ENCODE measurements around the gene SLC7A5. TPM values are rescaled to one million over a fixed set of nuclear protein-coding genes. Genes with fewer than 3 reads are reported as not detected.
"Not testable (repeated sequence)": the region's sequence is repeated elsewhere in the genome, so short reads cannot be mapped to it uniquely, and the experiment has no call there.

The SLC7A5 gene
- total RNA-seq = 10 to 100 TPM in 1 of 4 donors, 1 to 10 TPM in 3; 1.5 to 31.8 (median 5.4) TPM

DNA sequence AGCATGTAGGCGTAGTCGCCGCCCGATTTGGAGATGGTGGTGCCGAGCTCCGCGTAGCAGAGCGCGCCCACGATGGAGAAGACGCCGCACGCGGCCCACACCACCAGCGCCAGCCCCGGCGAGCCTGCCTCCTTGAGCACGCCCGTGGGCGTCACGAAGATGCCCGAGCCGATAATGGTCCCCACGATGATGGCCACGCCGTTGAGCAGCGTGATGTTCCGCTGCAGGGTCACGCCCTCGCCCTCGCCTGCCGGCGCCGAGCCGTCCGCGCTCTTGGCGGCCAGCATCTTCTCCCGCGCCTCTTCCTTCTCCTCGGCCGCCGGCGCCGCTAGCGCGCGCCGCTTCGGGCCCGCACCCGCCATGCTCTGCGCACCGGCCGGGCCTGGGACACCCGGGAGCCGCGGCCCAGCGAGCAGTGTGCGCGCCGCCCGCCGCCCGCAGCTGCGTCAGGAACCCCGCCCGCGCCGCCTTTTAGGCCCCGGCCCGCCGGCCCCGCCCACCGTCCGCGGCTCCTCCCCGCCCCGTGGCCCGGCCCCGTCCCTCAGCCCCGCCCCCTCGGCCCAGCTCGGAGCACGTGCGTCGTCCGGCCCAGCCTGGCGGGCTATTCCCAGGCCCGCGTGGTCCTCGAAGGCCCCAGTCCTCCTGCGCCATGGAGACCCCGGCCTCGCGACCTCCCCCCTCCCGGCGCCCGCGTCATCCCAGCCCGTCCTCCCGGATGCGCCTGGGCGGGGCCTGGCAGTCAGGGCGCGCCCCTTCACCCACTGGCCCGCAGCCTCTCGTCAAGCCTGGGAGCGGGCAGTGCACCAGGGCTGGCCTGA is at the start of gene SLC7A5:
Gene SLC7A5 (minus strand): TSS at position 447 of the 818 bp plus-strand sequence. CDS start 85 bp downstream, at position 362.
- ATAC-seq (ENCODE audit: low FRiP score) (peak; percentile 72), DNase-seq (ENCODE audit: low spot score) (peak; percentile 48)

DNA sequence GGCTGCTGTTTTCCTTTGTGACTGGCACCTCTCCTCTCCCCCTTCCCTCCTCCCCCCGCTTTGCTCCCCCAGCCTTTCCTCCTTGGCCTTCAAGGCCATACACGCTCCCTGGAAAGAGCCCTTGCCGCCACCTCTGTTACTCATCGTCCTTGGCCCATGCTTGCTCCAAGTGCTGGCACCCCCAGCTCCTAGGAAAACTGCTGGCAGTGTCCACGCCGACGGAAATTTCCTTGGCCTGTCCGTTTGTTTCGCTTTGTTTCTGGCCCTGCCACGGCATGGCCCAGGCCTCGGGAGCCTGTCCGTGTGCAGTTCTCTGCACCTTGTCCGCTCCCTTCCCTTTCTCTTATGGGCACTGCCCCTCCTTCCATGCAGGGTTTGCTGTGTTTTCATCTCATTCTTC is 49.0 kb upstream of the SLC7A5 start:
- ATAC-seq (ENCODE audit: low FRiP score) = no peak
- DNase-seq (ENCODE audit: low spot score) = no peak
- TF ChIP-seq CTCF (IDR thresholded peaks at IDR 0.05) = no peak

DNA sequence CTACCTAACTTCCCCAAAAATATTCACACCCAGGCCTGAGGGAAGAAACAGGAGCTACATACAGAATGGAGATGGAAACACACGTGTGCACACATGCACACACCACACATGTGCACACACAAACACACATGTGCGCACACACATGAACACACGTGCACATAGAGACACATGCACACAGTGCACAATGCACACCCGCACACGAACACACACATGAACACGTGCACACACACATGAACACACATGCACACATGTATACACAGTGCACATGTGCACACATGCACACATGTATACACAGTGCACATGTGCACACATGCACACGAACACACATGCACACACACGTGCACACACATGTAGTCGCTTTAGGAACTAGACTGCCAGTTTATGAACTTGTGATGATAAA is 48.2 kb upstream of the SLC7A5 start:
- ATAC-seq (ENCODE audit: low FRiP score) = no peak
- TF ChIP-seq CTCF (IDR thresholded peaks at IDR 0.05) = no peak
- no peak for DNase-seq (ENCODE audit: low spot score)

- ATAC-seq (ENCODE audit: low FRiP score) = no peak
- TF ChIP-seq CTCF (IDR thresholded peaks at IDR 0.05) = no peak
- DNase-seq (ENCODE audit: low spot score) = no peak
Observed at GRCh38 chr16:87914812-87915211, 45.5 kb upstream of the SLC7A5 start.

DNA sequence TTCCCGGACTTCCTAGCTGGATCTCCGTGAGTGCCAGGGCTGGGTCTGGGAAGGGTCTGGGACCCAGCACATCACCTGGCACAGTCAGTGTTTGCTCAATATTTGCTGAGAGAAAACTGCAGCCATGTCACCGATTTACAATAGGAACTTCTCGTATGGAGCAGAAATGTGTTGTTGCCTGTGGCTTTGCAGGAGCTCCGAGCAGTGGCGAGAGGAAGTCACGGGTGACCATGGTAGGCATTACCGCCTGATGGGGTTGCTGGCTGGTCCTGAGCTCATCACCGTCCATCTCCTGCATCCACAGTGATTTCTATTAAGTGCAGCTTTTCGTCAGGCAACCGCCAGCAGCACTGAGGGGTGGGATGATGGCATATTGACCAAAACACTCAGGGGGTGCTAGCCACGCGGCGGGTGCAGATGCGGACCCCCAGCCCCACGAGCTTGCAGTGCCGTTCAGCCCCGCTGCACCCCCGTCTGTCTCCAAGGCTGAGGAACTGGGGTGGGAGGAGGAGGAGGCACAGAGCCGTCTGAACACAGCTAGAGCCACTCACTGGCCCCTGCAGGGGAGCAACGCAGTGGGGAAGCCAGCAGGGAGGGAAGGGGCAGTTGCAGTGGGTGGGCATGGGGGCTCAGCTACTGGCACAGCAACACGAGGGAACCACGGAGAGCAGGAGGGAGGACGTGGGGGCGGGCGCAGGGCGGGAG is 44.9 kb upstream of the SLC7A5 start:
- not testable (repeated sequence) for ATAC-seq (ENCODE audit: low FRiP score); DNase-seq (ENCODE audit: low spot score)

- ATAC-seq (ENCODE audit: low FRiP score) = not testable (repeated sequence)
Observed at GRCh38 chr16:87912691-87913090, 43.4 kb upstream of the SLC7A5 start.

GRCh38 chr16:87911106-87911763 is 41.9 kb upstream of the SLC7A5 start:
- not testable (repeated sequence) for DNase-seq (ENCODE audit: low spot score)
- peak; percentile 60 for ATAC-seq (ENCODE audit: low FRiP score)

More at GRCh38 chr16:87912691-87913090, 43.4 kb upstream of the SLC7A5 start:
- DNase-seq (ENCODE audit: low spot score) = not testable (repeated sequence)

DNA sequence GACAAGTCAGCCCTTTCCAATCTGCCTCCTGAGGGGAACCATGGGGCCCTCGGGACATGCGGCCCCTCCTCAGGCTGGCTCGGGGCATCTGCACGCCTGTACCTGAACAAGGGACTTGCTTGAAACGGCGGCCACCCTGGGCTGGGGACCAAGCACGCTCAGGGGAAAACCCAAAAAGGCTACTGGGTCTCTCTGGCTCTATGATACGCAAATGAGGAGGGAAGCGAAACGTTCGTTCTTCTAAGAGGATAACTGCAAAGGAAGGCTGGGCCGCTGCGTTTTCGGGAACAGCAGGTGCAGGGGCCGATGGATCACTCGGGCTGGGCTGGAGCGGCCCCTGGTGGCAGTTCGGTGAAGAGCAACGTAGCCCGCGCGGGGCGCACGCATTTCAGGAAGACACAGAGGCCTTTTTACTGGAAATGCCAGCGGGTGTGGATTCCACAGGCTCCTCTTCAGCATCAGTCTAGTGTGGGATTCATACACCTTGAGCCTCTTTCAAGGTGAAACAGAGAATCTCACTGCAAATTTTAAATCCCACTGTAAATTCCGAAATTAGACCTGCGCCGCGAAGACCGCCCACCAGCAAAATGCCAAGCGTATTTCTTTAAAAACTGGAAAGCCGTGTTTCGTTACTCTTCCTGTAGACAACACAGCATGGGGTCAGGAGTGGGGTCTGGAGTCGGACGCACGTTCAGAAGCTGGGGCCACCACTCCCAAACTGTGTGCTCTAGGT is 40.1 kb upstream of the SLC7A5 start:
- ATAC-seq (ENCODE audit: low FRiP score) (peak; percentile 67), DNase-seq (ENCODE audit: low spot score) (peak; percentile 54)
- peak in 1 of 3 donors; percentile 10 for TF ChIP-seq CTCF (IDR thresholded peaks at IDR 0.05)

DNA sequence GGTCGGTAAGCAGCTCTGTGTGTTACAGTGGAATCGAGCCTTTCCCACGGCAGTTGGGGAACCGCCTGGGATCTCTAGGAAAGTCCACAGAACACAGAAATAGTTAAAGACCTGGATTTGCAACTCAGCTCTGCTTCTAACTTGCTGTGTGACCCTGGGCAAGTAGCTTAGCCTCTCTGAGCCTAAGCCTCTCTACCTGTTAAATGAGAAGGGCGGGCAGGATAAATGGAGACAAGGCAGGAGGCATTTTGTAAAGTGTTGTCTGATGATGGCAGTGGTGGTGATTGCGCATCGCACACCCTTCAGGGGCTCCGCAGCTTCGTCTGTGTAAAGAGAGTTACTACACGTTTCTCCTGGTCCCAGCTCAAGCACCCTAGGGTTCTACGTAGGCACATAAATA is 38.8 kb upstream of the SLC7A5 start:
- not testable (repeated sequence) for ATAC-seq (ENCODE audit: low FRiP score); DNase-seq (ENCODE audit: low spot score)

DNA sequence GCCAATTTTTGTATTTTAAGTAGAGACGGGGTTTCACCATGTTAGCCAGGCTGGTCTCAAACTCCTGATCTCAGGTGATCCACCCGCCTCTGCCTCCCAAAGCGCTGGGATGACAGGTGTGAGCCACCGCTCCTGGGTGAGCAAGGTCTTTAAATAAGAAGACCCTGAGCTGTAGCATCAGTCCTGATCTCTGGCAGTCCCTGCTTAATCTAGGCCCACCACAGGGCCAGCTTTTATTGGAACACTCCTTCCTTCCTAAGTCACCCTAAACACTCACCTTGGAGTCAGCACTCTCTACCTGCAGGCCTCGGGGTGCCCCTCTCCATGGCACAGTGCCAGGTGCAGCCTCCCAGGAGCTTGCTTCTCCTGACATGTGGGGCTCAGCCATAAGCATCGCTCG is 36.2 kb upstream of the SLC7A5 start:
- DNase-seq (ENCODE audit: low spot score); ATAC-seq (ENCODE audit: low FRiP score): not testable (repeated sequence)

DNA sequence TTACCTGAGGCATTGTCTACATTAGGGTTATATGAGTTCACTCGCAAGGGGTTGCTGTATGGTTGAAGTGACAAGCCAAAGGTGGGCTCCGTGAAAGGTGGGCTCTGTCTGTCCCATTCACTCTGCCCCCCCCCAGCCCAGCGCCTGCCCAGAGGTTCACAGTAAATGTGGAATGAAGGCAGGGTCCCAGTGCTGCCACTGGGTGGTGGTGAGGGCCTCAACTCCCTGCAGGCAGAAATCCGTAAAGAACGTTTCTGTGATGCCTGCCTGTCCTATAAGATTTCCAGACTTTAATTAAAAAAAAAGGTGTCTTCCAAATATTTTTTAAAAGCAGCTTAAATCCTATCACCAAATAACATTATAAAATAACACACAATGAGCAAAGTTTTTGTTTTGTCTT is 35.7 kb upstream of the SLC7A5 start:
- DNase-seq (ENCODE audit: low spot score); ATAC-seq (ENCODE audit: low FRiP score): not testable (repeated sequence)

DNA sequence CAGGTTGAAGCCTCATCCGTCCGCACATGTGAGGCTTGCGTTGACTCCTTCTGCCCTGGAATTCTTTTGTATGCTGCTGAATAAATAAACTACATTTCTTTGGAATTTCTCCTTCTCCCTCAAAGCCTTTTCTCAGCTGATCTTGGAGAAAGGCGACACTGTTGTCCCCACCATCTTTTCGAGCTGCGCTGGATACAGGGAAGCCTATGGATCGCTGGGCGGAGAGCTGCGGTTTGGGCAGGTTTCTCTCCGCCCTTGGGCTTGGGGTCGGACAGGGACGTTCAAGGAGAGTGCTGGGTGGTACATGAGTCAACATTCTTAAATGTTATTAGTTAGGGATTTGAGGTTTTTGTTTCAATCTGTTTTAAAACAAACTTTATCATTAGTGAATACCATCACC is 31.2 kb upstream of the SLC7A5 start:
- DNase-seq (ENCODE audit: low spot score) = not testable (repeated sequence)

More for the DNA sequence above, 31.2 kb upstream of the SLC7A5 start:
- ATAC-seq (ENCODE audit: low FRiP score) = not testable (repeated sequence)

Measured in omental fat pad (tissue), 4 donors.